ENCODE results near the gene PSMD8.
"Not testable (repeated sequence)": the region's sequence is repeated elsewhere in the genome, so short reads cannot be mapped to it uniquely, and the experiment has no call there.

Gene PSMD8

DNA sequence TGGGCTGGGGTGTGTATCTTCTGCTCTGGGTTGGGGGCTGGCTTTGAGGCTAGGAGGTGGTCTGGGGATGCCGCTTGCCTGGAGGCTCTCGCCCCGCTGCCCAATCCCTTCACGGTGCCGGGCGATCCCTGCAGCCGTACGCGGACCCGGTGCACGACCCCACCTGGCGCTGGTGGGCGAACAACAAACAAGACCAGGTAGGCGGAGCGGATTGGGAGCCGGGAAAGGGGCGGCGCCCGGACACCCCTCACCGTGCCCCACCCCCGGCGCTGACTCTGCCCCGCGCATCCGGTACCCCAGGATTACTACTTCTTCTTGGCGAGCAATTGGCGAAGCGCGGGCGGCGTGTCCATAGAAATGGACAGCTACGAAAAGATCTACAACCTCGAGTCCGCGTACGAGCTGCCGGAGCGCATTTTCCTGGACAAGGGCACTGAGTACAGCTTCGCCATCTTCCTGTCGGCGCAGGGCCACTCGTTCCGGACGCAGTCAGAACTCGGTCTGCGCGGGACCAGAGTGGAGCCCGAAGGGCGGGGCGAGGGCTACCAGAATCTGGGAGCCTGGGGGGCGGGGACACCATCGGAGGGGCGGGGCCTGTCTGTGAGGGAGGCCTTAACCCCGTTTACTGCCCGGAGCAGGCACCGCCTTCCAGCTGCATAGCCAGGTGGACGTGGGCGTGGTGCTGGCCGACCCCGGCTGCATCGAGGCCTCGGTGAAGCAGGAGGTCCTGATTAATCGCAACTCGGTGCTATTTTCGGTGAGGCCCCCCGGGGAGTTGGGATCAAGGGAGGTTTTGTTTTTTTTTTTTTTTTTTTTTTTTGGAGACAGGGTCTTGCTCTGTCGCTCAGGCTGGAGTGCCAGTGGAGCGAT is 12.1 kb upstream of the PSMD8 start:
- DNase-seq, result peak; percentile 87

DNA sequence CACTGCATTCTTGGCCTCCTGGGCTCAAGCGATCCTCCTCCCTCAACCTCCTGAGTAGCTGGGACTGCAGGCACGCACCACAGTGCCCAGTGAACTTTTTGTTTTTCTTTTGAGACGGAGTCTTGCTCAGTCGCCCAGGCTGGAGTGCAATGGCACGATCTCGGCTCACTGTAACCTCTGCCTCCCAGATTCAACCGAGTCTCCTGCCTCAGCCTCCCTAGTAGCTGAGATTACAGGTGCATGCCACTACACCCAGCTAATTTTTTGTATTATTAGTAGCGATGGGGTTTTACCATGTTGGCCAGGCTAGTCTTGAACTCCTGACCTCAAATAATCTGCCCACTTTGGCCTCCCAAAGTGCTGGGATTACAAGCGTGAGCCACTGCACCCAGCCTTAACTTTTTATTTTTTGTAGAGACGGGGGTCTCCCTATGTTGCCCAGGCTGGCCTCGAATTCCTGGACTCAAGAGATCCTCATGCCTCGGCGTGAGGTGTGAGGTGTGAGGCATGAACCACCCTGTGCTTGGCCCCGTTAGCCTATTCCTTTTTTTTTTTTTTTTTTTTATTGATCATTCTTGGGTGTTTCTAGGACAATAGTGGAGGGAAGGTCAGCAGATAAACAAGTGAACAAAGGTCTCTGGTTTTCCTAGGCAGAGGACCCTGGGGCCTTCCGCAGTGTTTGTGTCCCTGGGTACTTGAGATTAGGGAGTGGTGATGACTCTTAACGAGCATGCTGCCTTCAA is 11.3 kb upstream of the PSMD8 start:
- DNase-seq, result not testable (repeated sequence)

DNA sequence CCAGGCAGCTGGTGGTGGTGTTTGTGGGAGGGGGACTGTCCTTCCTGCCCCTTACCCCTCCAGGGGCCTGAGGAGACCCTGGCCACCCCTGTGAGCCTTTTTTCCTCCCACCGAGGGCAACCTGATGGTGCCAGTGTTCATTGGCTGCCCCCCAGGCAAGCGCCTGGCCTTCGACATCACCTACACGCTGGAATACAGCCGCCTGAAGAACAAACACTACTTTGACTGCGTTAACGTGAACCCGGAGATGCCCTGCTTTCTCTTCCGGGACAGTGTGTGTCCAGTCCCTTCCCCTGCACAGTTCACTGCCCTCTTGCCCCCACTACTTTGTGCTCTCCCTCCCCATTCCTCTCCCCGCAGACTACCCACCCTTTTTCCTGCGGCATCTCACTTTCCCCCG is 7.3 kb upstream of the PSMD8 start:
- no peak for DNase-seq

DNA sequence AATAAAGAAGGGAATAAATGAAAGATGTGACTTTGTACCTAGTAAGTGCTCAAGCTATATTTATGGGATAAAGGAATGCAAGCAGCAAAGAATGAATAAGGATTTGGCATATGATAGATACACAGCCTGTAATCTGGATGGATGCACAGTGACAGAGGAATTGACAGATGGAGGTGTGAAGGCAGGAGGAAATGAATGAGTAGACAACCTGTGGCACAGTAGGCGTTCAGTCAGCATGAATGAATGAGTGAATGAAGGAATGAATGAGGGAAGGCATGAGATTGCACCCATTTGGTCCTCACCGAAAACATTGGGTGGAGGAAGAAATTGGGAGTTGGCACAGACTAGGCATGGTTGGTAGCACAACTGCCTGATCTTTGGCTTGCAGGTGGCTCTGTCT is 4.8 kb upstream of the PSMD8 start:
- no peak for DNase-seq

DNA sequence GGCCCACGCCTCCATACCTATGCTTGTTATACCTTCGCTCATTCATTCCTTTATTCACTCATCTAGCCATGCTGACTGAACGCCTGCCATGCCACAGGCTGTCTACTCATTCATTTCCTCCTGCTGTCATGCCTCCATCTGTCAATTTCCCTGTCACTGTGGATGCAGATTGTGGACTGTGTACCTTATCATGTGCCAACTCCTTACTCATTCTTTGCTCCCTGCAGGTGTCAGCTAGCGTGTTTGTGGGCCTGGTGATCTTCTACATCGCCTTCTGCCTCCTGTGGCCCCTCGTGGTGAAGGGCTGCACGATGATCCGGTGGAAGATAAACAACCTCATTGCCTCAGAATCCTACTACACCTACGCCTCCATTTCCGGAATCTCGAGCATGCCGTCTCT is 4.1 kb upstream of the PSMD8 start:
- no peak for DNase-seq

DNA sequence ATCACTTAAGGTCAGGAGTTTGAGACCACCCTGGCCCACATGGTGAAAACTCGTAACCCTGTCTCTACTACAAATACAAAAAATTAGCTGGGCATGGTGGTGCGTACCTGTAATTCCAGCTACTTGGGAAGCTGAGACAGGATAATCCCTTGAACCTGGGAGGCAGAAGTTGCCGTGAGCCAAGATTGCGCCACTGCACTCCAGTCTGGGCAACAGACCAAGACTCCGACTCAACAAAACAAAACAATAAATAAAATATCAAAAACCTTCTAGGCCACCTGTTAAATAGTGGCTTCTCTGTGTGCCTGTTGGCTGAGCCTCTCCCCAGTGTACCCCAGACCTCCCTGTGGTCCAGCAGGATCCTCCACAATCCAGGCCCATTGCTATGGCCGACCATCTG is 3.3 kb upstream of the PSMD8 start:
- DNase-seq, result no peak

DNA sequence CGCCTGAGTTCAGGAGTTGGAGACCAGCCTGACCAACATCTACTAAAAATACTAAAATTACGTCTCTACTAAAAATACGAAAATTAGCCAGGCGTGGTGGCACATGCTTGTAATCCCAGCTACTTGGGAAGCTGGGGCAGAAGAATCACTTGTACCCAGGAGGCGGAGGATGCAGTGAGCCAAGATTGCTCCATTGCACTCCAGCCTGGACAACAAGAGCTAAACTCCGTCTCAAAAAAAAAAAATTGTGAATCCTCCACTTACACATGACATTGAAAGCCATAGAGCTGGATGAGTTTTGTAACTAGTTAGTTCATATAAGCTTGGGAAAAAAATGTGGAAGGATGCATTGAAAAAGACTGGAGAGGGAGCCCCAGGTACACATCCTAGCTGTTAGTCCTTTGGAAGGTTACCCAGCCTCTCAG is 452 bp upstream of the PSMD8 start:
- no peak for DNase-seq

DNA sequence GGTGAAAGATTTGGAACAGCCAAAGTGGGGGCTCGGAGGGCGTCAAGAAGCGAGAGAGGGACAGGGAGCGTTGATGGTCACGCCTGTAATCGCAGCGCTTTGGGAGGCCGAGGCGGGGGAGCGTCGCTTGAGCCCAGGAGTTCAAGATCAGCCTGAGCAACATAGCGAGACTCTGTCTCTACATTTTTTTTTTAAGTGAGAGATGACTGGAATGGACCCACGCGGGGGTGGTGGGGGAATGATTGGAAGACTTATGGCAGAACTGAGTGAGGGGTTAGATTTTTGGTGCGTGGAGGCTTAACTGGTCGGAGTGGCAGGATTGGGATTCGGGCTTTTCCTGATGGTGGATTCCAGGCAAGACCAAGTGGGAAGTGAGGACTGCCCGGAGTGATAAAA is 725 bp downstream of the PSMD8 start:
- DNase-seq, result no peak

DNA sequence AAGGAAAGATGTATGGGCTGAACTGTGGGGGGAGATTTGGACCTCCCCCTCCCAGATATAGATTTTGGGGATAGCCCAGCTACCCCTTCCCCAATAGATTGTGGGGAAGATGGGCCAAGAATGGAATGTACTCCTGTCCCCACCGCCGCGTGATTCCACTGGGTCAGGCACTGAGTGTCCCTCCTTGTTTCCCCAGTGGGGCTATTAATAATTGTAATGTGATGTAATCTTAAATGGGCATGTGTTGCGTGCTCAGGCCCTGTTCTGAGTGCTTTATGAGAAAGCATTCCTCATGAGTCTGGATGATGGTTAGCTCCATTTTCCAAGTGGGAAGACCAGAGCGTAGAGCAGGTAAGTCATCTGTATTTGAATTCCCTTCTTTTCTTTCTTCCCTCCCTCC is 1.4 kb downstream of the PSMD8 start:
- DNase-seq, result no peak

DNA sequence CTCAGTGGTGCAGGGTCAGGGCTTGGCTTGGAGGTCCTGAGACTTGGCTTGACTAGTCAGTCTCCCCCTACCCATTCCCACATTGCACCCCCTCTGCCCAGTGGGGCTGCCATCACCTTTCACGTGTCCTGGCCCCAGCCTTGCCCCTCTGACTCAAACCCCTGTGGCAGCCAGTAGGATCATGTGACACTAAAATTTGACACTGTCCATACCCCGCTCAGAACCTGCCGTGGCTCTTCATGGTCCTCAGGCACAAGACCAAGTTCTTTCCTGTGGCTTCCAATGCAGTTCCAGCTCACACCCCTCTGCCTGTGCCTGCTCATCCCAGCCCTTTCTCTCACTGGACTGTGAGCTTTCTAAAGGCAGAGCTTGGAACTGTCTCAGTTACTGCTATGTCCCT is 2.2 kb downstream of the PSMD8 start:
- no peak for DNase-seq

DNA sequence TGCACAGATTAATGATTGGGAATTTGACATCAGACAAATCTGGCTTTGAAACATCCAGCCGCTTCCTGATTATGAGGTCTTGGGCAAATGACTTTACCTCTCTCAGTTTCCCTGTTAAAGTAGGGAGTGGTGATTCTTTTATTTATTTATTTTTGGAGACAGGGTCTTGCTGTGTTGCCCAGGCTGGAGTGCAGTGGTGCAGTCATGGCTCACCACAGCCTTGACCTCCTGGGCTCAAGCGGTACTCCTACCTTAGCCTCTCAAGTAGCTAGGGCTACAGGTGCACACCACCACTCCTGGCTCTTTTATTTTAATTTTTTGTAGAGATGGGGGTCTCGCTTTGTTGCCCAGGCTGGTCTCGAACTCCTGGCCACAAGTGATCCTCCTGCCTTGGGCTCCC is 2.7 kb downstream of the PSMD8 start:
- no peak for DNase-seq

DNA sequence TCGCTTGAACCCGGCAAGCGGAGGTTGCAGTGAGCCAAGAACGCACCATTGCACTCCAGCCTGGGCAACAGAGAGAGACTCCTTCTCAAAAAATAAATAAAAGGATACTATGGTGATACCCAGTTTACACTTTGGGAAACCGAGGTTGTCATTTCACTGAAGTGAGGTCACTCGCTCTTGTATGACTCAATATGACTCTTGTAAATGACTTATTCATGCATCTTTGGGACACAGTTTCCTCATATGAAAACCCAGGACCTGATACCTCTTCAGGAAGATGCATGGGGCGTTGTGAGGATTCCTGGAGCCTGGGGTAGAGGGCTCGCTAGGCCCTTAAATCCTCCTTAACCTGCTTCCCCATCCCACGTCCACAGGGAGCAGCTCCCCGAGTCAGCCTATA is 4.5 kb downstream of the PSMD8 start:
- DNase-seq, result no peak

DNA sequence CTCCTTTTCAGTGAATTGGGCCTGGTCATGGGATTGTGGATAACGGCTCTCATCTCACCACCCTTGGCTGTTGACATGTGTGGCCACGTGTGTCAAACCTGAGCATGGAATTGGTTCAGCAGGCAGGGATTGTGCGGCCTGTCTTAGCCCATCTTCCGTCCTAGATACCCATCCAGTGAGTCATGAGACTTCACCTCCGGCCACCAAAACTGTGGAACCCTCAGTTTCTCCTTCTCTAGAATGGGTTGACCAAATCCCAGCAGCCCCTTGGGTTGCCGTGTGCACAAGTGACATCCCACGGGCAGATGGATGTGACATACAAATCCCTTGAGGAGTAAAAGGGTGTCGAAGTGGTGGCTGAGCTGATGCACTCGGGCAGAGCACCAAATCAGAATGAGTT is 6.8 kb downstream of the PSMD8 start:
- no peak for DNase-seq

DNA sequence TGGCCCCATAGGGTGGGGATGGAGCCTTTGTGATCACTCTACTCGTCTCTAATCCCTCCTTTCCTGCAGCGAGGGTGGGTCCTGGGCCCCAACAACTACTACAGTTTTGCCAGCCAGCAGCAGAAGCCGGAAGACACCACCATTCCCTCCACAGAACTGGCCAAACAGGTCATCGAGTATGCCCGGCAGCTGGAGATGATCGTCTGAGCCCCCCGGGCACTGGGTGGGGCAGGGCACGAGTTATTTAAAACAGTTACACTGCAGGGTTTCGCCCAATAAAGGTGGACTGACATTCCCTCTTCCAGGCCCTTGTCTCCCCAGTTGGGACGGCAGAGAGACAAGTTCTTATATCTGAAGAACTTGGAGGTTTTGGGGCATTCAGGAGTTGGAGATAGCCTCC is 8.8 kb downstream of the PSMD8 start:
- no peak for DNase-seq

DNA sequence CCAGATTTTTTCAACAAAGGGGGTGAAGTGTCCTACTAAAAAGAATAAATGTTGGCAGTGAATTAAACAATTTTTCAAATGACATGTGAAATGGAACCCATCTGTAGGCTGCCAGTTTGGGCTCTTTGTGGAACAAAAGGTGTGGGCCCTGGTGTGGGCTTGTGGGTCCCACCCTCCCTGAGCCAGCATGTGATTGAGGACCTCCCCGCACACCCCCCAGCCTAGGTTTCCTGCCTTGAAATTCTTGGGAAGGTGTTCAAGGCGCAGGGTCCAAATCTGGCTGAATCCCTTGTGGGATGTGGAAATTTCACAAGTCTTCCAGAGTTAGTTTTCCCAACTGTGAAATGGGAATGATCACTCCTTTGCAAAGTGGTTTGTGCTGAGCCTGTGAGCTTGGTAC is 9.4 kb downstream of the PSMD8 start:
- no peak for DNase-seq

DNA sequence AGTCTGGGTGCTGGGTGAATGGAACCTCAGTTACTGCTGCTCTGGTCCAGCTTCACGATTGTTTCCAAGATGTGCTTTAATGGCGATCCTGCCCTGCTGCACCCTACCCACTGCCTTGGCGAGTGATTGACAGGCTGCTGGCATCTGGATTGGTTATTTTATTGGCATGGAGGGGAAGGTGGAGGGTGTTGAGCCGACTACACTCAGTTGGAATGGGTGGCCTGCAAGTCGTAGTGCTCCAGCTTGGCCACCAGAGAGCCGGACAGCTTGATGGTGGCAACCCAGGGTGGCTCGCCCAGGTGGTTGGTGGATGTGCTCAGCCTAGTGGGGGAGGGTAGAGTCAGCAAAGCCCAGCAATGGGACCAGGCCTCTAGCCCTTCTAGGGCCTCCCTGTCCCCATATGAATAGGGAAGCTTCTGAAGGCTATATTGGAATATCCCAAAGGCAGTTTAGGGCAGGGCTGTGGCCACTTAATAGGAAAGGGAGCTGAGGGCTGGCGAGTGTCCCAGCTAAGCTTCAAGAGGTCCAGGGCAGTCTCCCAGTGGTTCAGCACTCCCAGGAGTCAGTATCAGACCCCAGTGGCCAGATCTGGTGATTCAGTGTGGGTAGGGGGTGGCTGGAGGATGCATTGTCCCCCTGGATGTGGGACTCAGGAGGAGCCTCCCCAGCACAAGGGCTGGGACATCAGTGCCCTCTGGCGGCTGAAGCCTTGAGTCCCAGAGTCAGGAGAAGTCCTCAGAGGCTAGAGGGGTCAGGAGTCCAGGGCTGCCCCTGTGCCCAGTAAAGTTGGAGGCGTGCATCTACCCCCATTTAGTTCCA is 10.0 kb downstream of the PSMD8 start:
- no peak for DNase-seq

DNA sequence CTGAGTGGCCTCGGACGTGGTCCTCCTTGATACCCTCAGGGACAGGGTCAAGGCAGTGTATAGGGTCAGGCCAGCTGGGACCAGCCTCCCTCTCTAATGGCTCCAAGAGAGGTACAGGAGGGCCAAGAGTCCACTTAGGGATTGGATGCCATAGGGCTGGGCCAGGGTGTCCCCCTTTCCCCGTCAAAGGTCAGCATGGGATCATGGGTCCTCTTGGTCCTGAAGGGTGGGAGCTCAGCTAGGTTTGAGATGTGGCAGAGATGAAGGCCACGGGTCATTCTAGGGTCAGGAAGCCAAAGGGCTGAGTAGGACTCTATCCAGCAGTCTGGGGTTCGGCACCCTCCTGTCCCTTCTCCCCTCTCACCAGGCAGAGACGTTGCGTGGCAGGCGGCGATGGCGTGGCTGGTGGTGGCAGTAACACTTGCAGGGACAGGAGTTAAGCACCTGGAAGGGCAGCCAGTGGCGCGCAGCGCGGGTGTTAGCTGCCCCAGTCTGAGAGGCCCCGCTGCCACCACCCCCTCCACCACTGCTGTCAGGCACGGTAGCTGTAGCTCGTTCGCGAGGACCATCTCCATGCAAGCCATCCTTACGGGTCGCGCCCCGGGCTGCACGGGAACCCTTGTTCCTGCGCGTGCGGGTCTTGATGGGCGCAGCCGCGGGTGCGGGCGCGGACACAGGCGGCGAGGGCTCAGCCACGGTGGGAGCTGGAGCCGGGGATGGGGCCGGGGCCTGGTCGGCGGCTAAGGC is 10.9 kb downstream of the PSMD8 start:
- DNase-seq, result no peak

DNA sequence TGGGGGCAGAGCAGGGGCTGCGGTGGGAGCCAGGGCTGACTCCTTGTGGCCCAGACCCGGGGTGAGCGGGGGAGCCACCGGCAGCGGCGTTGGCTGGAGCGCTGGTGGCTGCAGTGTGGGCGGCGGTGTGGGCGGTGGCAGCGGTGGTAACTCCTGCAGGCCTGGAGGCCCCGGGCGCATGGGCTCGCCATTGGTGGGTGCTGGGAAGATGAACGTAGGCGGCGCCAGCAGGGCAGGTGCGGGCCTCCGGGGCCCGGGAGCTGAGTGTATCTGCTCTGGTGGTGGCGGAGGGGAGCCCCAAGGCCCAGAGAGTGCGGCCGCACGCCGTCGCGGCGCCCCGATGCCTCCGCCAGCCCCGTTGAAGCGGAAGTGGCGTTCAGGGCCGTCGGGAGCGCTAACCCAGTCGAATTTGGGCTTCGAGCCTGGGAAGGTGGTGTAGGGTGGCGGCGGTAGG is 11.5 kb downstream of the PSMD8 start:
- DNase-seq, result no peak

DNA sequence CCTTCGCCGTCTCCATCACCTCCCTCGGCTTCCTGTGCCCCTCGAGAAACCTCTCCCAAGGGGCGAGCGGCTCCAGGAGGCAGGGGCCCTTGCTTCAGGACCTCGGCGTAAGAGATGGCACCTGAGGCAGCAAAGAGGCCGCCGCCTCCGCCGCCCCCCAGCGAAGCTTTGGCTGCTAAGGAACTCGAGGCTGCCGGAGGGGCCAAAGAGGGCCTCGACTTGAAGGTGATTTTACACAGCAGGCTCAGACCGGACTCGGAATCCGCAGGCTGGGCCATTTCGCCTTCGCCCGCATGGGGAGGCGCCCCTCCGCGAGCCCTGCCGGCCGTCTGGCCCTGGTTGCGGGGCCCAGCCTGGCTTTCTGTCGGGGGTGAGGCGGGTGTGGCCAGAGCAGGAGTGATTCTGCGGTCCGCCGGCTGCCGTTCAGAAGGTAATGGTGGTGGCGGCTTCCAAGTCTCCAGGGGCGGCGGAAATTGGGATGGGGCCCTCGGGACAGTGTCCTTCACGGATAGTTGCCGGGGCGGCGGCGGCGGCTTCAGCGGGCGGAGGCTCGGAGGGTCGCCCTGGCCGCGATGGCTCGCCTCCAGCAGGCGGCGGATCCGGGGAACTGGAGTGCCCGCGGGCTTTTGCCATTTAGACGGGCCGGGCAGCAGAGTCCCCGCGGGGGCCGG is 12.1 kb downstream of the PSMD8 start:
- DNase-seq, result no peak

DNA sequence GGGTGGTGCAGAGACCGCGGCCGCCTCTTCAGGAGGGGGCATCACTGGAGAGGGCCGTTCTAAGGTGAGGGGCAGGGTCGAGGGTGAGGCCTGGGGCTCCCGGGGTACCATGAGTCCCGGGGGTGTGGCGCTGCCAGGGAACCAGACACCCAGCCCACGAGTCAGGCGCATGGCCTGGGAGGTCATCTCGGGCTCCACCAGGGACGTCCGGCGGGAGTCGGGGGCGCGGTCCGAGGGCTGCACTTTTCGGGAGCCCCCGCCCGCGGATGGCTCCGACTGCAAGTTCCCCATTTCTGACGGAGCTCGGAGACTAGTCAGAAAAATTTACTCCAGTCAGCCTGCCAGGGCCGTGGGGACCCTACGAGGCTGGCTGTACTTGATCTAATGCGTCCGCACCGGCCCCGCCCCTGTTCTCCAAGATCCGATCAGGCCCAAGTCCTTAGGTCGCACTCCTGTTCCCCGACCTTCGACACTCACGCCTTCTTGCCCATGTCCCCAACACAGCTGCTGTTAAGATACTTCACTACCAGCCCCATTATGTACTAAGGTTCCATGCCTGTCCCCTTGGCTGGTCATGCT is 12.7 kb downstream of the PSMD8 start:
- DNase-seq, result no peak

DNA sequence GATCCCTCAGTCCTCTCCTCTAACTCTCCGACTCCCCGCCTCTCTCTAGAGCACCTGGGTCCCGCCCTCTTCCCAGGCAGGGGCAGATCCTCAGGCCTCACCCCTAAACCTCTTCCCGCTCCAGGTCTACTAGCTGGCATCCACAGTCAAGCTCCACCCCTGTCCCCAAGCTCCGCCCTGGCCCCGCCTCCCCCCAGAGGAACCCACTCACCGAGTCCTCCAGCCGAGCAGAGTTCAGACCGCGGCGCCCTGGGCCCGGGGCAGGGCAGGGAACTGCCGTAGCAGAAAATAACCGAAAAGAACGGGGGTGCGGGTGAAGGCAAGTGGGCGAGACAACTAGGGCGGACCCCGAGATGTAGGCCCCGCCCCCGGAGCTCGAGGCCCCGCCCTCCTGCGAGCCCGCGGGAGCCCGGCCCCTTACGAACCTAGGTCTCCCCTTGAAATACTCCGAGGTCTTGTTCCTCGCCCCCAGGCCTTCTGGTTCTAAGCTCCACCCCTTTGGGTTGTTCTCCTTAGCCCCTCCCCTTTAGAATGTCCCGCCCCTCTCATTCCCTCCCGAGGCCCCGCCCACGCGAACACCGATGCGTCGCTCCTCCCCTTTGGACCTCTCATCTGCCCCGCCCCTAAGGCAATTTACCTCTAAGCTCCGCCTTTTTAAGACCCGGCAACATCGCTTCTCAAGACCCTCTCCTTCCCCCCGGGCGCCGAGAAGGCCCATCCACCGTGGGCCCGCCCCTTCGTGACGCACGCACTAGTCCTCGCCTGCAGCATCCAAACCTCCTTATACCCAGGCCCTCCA is 13.4 kb downstream of the PSMD8 start, which contains the start of gene GGN:
TSS of gene GGN (minus strand) at position 485 of the 799 bp plus-strand sequence. CDS start 773 bp downstream, outside the sequence.
- DNase-seq, result peak; percentile 88

Measured in activated CD8-positive, alpha-beta memory T cell treated with anti-CD3 and anti-CD28 coated beads for 24 hours (primary cell).